ENCODE measurements around the gene SLC25A23.
"Not testable (repeated sequence)": the region's sequence is repeated elsewhere in the genome, so short reads cannot be mapped to it uniquely, and the experiment has no call there.

The SLC25A23 gene

GRCh38 chr19:6414793-6415590 lies 44.6 kb downstream of the SLC25A23 start:
- no peak for ATAC-seq
- H3K4me1 Mint-ChIP-seq: no peaks in the 10 kb centered on the region
- H3K9me3 Mint-ChIP-seq: no peaks in the 10 kb centered on the region
- no peaks in the 10 kb centered on the region for H3K27me3 Mint-ChIP-seq
- no peak overlapping the region for H3K27ac Mint-ChIP-seq
- no peak overlapping the region for H3K4me3 Mint-ChIP-seq
- H3K36me3 Mint-ChIP-seq (ENCODE audit: low read depth): peaks cover 31% of the 10 kb centered on the region
- DNase-seq: no peak

- Mint-ChIP-seq H3K4me1 (no peaks in the 10 kb centered on the region), H3K4me3 (no peak overlapping the region), H3K9me3 (no peaks in the 10 kb centered on the region), H3K36me3 (ENCODE audit: low read depth) (peaks cover 24% of the 10 kb centered on the region), H3K27ac (no peak overlapping the region), H3K27me3 (no peaks in the 10 kb centered on the region)
- no peak for DNase-seq
- ATAC-seq: no peak
Measured at GRCh38 chr19:6413721-6414643, 45.6 kb downstream of the SLC25A23 start.

GRCh38 chr19:6413291-6413690 lies 46.3 kb downstream of the SLC25A23 start:
- no peak overlapping the region for H3K27ac Mint-ChIP-seq
- peaks cover 17% of the 10 kb centered on the region for H3K36me3 Mint-ChIP-seq (ENCODE audit: low read depth)
- ATAC-seq (no peak), DNase-seq (no peak)
- H3K4me1 Mint-ChIP-seq: no peaks in the 10 kb centered on the region
- no peak overlapping the region for H3K4me3 Mint-ChIP-seq
- H3K9me3 Mint-ChIP-seq: no peaks in the 10 kb centered on the region
- H3K27me3 Mint-ChIP-seq: no peaks in the 10 kb centered on the region

GRCh38 chr19:6412447-6413091 lies 47.0 kb downstream of the SLC25A23 start:
- no peak overlapping the region for H3K4me3 Mint-ChIP-seq
- DNase-seq: peak; percentile 59
- no peaks in the 10 kb centered on the region for H3K4me1 Mint-ChIP-seq
- no peaks in the 10 kb centered on the region for H3K27me3 Mint-ChIP-seq
- no peak overlapping the region for H3K27ac Mint-ChIP-seq
- ATAC-seq: peak; percentile 53
- peaks cover 12% of the 10 kb centered on the region for H3K36me3 Mint-ChIP-seq (ENCODE audit: low read depth)
- H3K9me3 Mint-ChIP-seq: no peaks in the 10 kb centered on the region

- no peaks in the 10 kb centered on the region for H3K4me1 Mint-ChIP-seq
- H3K9me3 Mint-ChIP-seq: no peaks in the 10 kb centered on the region
- H3K27ac Mint-ChIP-seq: no peak overlapping the region
- ATAC-seq: no peak
- no peaks in the 10 kb centered on the region for H3K27me3 Mint-ChIP-seq
- peaks cover 12% of the 10 kb centered on the region for H3K36me3 Mint-ChIP-seq (ENCODE audit: low read depth)
- DNase-seq: no peak
- no peak overlapping the region for H3K4me3 Mint-ChIP-seq
Measured at GRCh38 chr19:6412061-6412446, 47.5 kb downstream of the SLC25A23 start.

- ATAC-seq: no peak
- DNase-seq: no peak
- no peaks in the 10 kb centered on the region for H3K27me3 Mint-ChIP-seq
- H3K27ac Mint-ChIP-seq: no peak overlapping the region
- H3K4me3 Mint-ChIP-seq: no peak overlapping the region
- H3K36me3 Mint-ChIP-seq (ENCODE audit: low read depth): peaks cover 7% of the 10 kb centered on the region
- H3K4me1 Mint-ChIP-seq: no peaks in the 10 kb centered on the region
- H3K9me3 Mint-ChIP-seq: no peaks in the 10 kb centered on the region
Measured at GRCh38 chr19:6409346-6409745, 50.2 kb downstream of the SLC25A23 start.

GRCh38 chr19:6406401-6406800 lies 53.2 kb downstream of the SLC25A23 start:
- Mint-ChIP-seq H3K36me3 (ENCODE audit: low read depth) (no peaks in the 10 kb centered on the region), H3K4me1 (no peaks in the 10 kb centered on the region), H3K4me3 (no peak overlapping the region), H3K27me3 (no peaks in the 10 kb centered on the region), H3K27ac (no peak overlapping the region), H3K9me3 (no peaks in the 10 kb centered on the region)
- DNase-seq: no peak
- no peak for ATAC-seq

- Mint-ChIP-seq H3K4me1 (no peaks in the 10 kb centered on the region), H3K9me3 (no peaks in the 10 kb centered on the region), H3K27ac (no peak overlapping the region), H3K27me3 (no peaks in the 10 kb centered on the region), H3K36me3 (ENCODE audit: low read depth) (no peaks in the 10 kb centered on the region), H3K4me3 (no peak overlapping the region)
- DNase-seq: no peak
- ATAC-seq: no peak
Measured at GRCh38 chr19:6402837-6403608, 56.6 kb downstream of the SLC25A23 start.

GRCh38 chr19:6402058-6402457 lies 57.5 kb downstream of the SLC25A23 start:
- DNase-seq: no peak
- H3K4me3 Mint-ChIP-seq: no peak overlapping the region
- ATAC-seq: no peak
- no peaks in the 10 kb centered on the region for H3K9me3 Mint-ChIP-seq
- H3K4me1 Mint-ChIP-seq: no peaks in the 10 kb centered on the region
- H3K27me3 Mint-ChIP-seq: no peaks in the 10 kb centered on the region
- H3K36me3 Mint-ChIP-seq (ENCODE audit: low read depth): no peaks in the 10 kb centered on the region
- no peak overlapping the region for H3K27ac Mint-ChIP-seq

GRCh38 chr19:6400062-6400944 lies 59.3 kb downstream of the SLC25A23 start:
- H3K36me3 Mint-ChIP-seq (ENCODE audit: low read depth); H3K27me3 Mint-ChIP-seq; DNase-seq; H3K4me3 Mint-ChIP-seq; H3K27ac Mint-ChIP-seq; H3K9me3 Mint-ChIP-seq; H3K4me1 Mint-ChIP-seq; ATAC-seq: not testable (repeated sequence)

- Mint-ChIP-seq H3K4me1 (peaks cover 19% of the 10 kb centered on the region), H3K9me3 (no peaks in the 10 kb centered on the region), H3K36me3 (ENCODE audit: low read depth) (peaks cover 6% of the 10 kb centered on the region), H3K27ac (no peak overlapping the region), H3K27me3 (no peaks in the 10 kb centered on the region), H3K4me3 (no peak overlapping the region)
- ATAC-seq: no peak
- no peak for DNase-seq
Measured at GRCh38 chr19:6396305-6396704, 63.3 kb downstream of the SLC25A23 start.

- peak overlapping the region; percentile 6 for H3K4me3 Mint-ChIP-seq
- peaks cover 12% of the 10 kb centered on the region for H3K36me3 Mint-ChIP-seq (ENCODE audit: low read depth)
- peaks cover 22% of the 10 kb centered on the region for H3K4me1 Mint-ChIP-seq
- no peaks in the 10 kb centered on the region for H3K9me3 Mint-ChIP-seq
- peak overlapping the region; percentile 47 for H3K27ac Mint-ChIP-seq
- DNase-seq (no peak), ATAC-seq (no peak)
- no peaks in the 10 kb centered on the region for H3K27me3 Mint-ChIP-seq
Measured at GRCh38 chr19:6394831-6395230, 64.8 kb downstream of the SLC25A23 start.

GRCh38 chr19:6393983-6394412 lies 65.6 kb downstream of the SLC25A23 start:
- no peak for ATAC-seq
- Mint-ChIP-seq H3K36me3 (ENCODE audit: low read depth) (peaks cover 16% of the 10 kb centered on the region), H3K4me3 (peak overlapping the region; percentile 91), H3K9me3 (no peaks in the 10 kb centered on the region), H3K4me1 (peaks cover 22% of the 10 kb centered on the region), H3K27ac (peak overlapping the region; percentile 93), H3K27me3 (no peaks in the 10 kb centered on the region)
- DNase-seq: no peak

Measured in activated naive CD8-positive, alpha-beta T cell treated with anti-CD3 and anti-CD28 coated beads, Interleukin-2, amount 50 U/mL, for 24 hours (primary cell).